Measurements from ENCODE around the gene POU4F3. TPM values are rescaled to one million over a fixed set of nuclear protein-coding genes. Genes with fewer than 3 reads are reported as not detected.

POU4F3 gene
- total and polyA plus RNA-seq, 8 donors, result 0.12 TPM; not detected in 7

GRCh38 chr5:146359836-146360235 lies 21.2 kb downstream of the POU4F3 start:
- WGBS, 5 donors, result 41 to 53% (median 47%) methylated on average over 5 of the region's 5 CpGs
- TF ChIP-seq POLR2AphosphoS5 (IDR thresholded peaks at IDR 0.05) (no peak), EP300 (IDR thresholded peaks at IDR 0.05) (no peak), POLR2A (IDR thresholded peaks at IDR 0.05) (no peak), CTCF (IDR thresholded peaks at IDR 0.05) (no peak)
- H3K4me3 ChIP-seq, result no peak overlapping the region
- no peak for DNase-seq
- intact Hi-C loops (cut with DNase I; ENCODE audit: low total_unique reads), result no loop called here
- H3K36me3 ChIP-seq, result no peaks in the 10 kb centered on the region
- H3K4me1 ChIP-seq, result no peaks in the 10 kb centered on the region
- H3K27ac ChIP-seq, result no peak overlapping the region
- no peaks in the 10 kb centered on the region for H3K9me3 ChIP-seq
- H3K27me3 ChIP-seq, result peaks cover 0 to 7% (median 0%) of the 10 kb centered on the region in 3 donors

- 65 to 75% (median 70%) methylated on average over 7 of the region's 7 CpGs for whole genome bisulfite sequencing, 5 donors
- no peaks in the 10 kb centered on the region for H3K4me1 ChIP-seq
- no peak overlapping the region for H3K27ac ChIP-seq
- intact Hi-C loops (cut with DNase I; ENCODE audit: low total_unique reads), result no loop called here
- H3K27me3 ChIP-seq, result peaks cover 0 to 7% (median 0%) of the 10 kb centered on the region in 3 donors
- TF ChIP-seq POLR2AphosphoS5 (IDR thresholded peaks at IDR 0.05), result no peak
- no peak for TF ChIP-seq CTCF (IDR thresholded peaks at IDR 0.05)
- no peak for TF ChIP-seq POLR2A (IDR thresholded peaks at IDR 0.05)
- TF ChIP-seq EP300 (IDR thresholded peaks at IDR 0.05), result no peak
- no peaks in the 10 kb centered on the region for H3K9me3 ChIP-seq
- H3K36me3 ChIP-seq, result no peaks in the 10 kb centered on the region
- DNase-seq, result no peak
- H3K4me3 ChIP-seq, result no peak overlapping the region
Observed at GRCh38 chr5:146363161-146363874, 24.7 kb downstream of the POU4F3 start.

DNA sequence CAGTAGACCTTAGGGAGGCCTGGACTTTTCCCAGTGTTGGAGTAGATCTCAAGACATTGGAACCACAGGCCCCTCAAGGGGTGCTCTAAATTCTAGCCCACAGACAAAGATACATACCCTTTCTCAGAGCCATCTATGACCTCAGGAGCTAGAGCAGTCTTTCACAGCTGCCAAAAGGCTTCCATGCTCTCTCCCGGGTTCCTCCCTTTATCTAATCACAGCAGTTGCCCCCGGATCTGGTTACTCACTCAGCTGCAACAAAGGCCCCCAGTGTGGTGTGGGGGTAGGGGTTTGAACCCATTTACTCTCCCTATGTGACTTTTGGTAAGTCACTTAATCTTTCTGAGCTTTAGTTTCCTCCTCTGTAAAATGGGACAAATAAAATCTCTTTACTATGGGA lies 27.0 kb downstream of the POU4F3 start:
- WGBS, 5 donors, result 5 to 27% (median 19%) methylated on average over 2 of the region's 2 CpGs
- no peaks in the 10 kb centered on the region for H3K36me3 ChIP-seq

GRCh38 chr5:146366904-146367303 lies 28.3 kb downstream of the POU4F3 start:
- DNase-seq, result no peak
- intact Hi-C loops (cut with DNase I; ENCODE audit: low total_unique reads), result no loop called here
- Histone ChIP-seq H3K27ac (no peak overlapping the region), H3K4me1 (no peaks in the 10 kb centered on the region), H3K4me3 (no peak overlapping the region), H3K36me3 (no peaks in the 10 kb centered on the region), H3K27me3 (peaks cover 0 to 4% (median 0%) of the 10 kb centered on the region in 3 donors), H3K9me3 (no peaks in the 10 kb centered on the region)
- TF ChIP-seq CTCF (IDR thresholded peaks at IDR 0.05) (no peak), EP300 (IDR thresholded peaks at IDR 0.05) (no peak), POLR2A (IDR thresholded peaks at IDR 0.05) (no peak), POLR2AphosphoS5 (IDR thresholded peaks at IDR 0.05) (no peak)
- 63 to 84% (median 72%) methylated on average over 1 of the region's 1 CpG for WGBS, 5 donors

More for the DNA sequence above, 27.0 kb downstream of the POU4F3 start:
- H3K4me1 ChIP-seq, result no peaks in the 10 kb centered on the region
- TF ChIP-seq EP300 (IDR thresholded peaks at IDR 0.05), result no peak
- no peak for TF ChIP-seq CTCF (IDR thresholded peaks at IDR 0.05)
- no peak for TF ChIP-seq POLR2AphosphoS5 (IDR thresholded peaks at IDR 0.05)
- TF ChIP-seq POLR2A (IDR thresholded peaks at IDR 0.05), result no peak
- no peaks in the 10 kb centered on the region for H3K9me3 ChIP-seq
- no peak for DNase-seq
- H3K27ac ChIP-seq, result no peak overlapping the region
- H3K4me3 ChIP-seq, result no peak overlapping the region
- intact Hi-C loops (cut with DNase I; ENCODE audit: low total_unique reads), result no loop called here
- H3K27me3 ChIP-seq, result peaks cover 0 to 6% (median 4%) of the 10 kb centered on the region in 3 donors

All from stomach (tissue), 9 donors.